Ramos (cell line): ENCODE results near the gene VGLL4.
"Not testable (repeated sequence)": the region's sequence is repeated elsewhere in the genome, so short reads cannot be mapped to it uniquely, and the experiment has no call there.

ENCODE experiments used
- in situ Hi-C: fragments of 300-500 bp; cut with MboI; formaldehyde crosslinking; loops from one replicate; pipeline ENCODE4 v1.14.3; 2022; ENCODE audit warnings: low sequenced_read_pairs; ENCODE audit not compliant: unreplicated experiment

VGLL4 gene

GRCh38 chr3:11610700-11611275, 32.9 kb downstream of the VGLL4 start:
- in situ Hi-C loops: no loop called here

DNA sequence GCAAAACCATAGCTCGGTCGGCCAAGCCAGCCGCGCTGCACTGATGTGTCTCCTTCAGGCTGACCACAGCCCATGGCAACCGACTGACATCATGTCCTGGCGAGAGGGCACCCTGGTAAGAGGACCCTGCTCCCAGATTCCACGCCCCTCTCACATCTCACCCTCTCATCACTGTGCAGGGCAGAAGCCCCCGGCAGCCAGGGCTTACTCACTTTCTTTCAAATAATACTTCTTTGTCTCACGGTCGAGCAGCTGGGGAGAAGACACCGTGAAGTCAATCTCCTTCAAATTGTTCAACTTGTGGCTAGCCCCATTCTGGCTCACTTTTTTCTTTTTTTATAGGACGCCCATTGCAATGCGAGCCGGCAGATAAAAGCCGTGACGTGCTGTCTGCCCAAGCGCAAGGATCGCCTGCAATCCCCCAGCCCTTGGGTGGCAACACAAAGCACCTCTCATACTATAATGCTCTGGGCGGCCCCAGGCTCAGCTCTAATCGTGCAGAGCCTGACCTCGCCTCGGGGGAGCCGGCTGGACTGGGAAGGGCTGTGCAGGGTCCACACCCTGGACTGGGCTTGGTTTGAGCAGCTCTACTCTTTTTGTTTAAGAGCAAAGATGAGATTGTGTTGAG, 33.6 kb downstream of the VGLL4 start:
- in situ Hi-C loops: no loop called here

DNA sequence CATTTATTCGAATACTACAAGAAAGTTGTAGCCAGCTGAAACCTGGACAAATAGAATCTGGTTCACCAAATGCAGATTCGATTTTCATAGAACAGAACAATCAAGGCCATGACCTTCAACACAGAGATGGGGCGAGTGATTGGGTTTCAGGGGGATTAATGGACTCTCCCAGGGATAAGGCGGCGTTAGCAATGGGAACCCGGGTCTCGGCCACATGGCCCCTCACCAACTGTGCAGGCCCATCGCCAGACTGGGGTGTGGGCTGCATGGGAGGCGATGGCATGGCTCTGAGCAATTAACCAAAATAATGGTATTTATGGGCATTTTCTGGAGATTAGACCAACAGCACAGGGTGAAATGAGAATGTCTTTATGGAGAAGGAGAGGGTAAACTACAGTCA, 34.2 kb downstream of the VGLL4 start:
- in situ Hi-C loops: no loop called here

GRCh38 chr3:11607816-11608215, 35.9 kb downstream of the VGLL4 start:
- in situ Hi-C loops: no loop called here

GRCh38 chr3:11606865-11607440, 36.8 kb downstream of the VGLL4 start:
- in situ Hi-C loops: no loop called here

DNA sequence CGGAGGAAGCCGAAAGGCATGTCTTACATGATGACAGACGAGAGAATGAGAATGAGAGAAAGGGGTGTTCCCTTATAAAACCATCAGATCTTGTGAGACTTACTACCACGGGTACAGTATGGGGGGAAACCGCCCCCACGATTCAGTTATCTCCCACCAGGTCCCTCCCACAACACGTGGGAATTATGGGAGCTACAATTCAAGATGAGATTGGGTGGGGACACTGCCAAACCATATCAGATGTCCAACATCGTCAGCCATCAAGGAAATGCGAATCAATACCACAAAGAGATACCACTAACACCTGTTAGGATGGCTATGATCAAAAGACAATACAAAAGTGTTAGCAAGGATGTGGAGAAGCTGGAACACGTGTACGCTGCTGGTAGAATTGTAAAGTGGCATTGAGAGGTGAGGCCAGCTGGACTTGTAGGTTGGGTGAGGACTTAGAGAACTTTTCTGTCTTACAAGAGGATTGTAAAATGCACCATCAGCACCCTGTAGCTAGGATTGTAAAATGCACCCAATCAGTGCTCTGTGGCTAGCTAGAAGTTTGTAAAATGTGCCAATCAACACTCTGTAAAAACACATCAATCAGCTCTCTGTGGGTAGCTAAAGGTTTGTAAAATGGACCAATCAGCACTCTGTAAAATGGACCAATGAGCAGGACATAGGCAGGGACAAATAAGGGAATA, 37.5 kb downstream of the VGLL4 start:
- in situ Hi-C loops: no loop called here

DNA sequence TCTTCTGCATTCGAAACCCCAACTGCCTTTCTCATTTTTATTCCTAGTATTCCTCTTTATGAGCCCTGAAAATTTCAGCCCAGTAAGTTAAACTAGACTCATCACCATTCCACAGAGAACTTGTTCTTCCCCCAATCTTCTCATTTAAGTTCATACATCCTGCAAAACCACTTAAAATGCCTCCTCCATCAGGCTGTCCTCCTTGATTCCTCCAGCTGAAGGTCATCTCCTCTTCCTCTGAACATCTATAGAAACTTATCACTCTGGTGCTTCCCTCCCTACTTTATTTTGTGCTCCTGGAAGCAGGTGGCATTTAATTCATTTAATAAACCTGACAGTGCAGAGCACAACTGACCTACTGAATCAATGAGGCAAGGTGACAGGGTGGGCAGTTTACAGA, 38.3 kb downstream of the VGLL4 start:
- in situ Hi-C loops: no loop called here

GRCh38 chr3:11604139-11604892, 39.4 kb downstream of the VGLL4 start:
- in situ Hi-C loops: no loop called here

- in situ Hi-C loops: no loop called here
Observed at GRCh38 chr3:11603628-11604027, 40.1 kb downstream of the VGLL4 start.

DNA sequence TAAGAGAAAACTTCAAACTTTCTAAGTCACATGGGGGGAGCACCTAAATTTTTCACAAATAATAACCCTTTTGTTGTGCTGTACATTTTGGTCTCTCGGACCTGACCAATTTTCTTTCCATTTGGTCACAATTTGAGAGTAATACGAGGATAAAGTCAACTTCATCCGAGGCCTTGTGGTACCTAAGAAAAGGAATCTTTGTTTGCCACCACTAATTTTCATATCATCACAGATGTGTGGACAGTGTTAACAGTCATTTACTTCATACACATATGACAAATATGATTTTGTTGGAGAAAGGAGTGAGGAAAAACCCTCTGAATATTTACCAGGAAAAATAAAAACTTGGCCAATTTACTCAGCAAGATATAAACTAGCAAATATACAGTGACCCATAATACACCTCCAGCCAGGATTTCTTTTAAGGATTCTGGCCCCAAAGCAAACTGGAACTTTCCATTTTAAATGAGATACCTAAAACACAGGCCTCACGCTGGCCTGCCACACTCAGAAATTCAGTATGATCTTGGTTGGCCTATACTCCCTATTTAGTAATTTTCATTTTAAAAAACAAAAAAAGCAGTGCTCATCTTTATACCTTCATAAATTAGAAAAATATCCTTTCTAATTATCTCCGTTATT, 40.7 kb downstream of the VGLL4 start:
- in situ Hi-C loops: no loop called here

GRCh38 chr3:11602239-11602840, 41.4 kb downstream of the VGLL4 start:
- in situ Hi-C loops: no loop called here

GRCh38 chr3:11601446-11602238, 42.1 kb downstream of the VGLL4 start:
- in situ Hi-C loops: no loop called here

GRCh38 chr3:11600501-11601282, 43.0 kb downstream of the VGLL4 start:
- in situ Hi-C loops: no loop called here

DNA sequence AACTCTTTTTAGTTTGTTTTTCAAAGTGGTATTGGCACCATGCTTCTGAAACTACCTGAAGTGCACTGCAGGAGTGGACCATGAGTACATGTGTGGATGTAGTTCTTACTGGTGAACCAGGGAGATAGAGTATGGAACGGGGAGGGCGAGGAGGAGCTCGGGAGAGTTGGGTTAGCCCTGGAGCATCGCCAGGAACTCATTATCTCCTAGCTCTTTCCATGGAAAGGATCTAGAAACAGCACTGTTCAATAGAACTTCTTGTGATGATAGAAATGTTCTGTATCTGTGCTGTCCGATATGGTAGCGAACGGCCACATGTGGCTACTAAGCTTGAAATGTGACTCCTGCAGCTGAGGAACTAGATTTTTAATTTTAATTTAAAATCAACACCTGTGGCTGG, 47.3 kb downstream of the VGLL4 start:
- in situ Hi-C loops: no loop called here

- in situ Hi-C loops: not testable (repeated sequence)
Observed at GRCh38 chr3:11595024-11595423, 48.7 kb downstream of the VGLL4 start.

DNA sequence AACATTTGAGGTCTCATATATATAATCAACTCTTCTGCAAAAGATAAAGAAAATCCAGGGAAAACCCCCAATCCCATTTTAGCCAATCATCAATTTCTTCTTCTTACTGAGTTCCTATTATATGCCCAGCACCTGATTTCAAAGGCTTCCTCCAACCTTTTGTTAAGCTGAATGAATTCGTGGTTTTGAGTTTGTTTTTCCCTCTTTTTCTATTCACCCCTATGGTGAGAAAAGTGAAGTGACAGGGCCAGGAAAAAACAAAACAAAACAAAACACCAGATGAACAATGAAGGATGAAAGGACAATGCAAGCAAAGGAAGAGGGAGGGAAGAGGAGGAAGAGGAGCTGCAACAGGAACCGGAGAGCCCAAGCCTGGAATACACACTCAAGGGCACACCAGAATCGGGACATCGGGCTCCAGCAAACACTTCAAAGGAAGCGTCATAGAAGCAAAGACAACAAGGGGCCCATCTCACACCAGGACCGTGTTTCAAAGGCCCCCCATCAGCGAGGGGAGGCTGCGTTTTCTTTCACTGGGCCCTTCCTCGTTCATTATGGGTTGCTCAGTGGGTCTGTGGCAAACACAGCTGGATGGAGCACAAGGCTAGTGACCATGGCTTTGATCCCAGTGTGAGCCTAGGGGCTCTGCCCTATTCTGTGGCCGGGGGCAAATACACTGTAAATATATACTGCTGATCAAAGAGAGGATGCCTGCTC, 50.2 kb downstream of the VGLL4 start:
- in situ Hi-C loops: no loop called here

GRCh38 chr3:11592445-11593298, 51.0 kb downstream of the VGLL4 start:
- in situ Hi-C loops: no loop called here
